ENCODE data around the gene SYNE2.
A peak's percentile ranks its signal among the peaks of the same experiment; 100 is the strongest.
"Not testable (repeated sequence)": the region's sequence is repeated elsewhere in the genome, so short reads cannot be mapped to it uniquely, and the experiment has no call there.

Gene SYNE2

DNA sequence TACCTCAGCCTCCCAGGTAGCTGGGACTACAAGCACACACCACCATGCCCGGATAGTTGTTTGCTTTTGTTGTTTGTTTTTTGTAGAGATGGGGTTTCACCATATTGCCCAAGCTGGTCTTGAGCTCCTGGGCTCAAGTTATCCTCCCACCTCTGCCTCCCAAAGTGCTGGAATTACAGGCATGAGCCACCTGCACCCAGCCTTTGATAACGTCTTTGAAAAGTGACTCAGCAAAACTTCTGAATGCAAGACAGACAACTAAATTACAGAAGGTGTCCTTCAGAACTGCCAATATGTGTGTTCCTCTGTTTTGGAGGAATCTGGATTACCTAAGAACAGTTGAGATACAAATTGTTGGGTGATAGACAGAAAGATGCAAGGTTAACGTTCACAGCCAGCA, 341.6 kb downstream of the SYNE2 start:
- DNase-seq (ENCODE audit: low spot score), result no peak

DNA sequence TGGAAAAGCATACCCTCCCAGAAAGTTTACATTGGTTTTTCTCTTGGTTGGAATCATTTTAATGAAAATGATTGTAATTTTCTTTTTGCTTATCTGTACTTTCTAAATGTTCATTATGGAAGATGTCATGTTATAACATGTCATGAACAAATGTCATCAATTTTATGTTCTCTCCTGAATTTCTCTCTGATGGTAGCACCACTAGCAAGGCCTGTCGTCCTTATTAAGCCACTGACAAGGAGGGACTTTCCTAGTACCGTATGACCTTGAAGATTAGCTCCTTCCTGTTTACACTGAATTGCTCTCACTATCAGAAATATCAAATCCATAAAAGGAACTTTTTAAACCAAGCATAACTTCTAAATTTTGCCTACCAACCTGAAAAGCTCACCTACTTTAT, 342.4 kb downstream of the SYNE2 start:
- DNase-seq (ENCODE audit: low spot score), result no peak

- DNase-seq (ENCODE audit: low spot score), result no peak
Measured at GRCh38 chr14:64196056-64196455, 343.3 kb downstream of the SYNE2 start.

DNA sequence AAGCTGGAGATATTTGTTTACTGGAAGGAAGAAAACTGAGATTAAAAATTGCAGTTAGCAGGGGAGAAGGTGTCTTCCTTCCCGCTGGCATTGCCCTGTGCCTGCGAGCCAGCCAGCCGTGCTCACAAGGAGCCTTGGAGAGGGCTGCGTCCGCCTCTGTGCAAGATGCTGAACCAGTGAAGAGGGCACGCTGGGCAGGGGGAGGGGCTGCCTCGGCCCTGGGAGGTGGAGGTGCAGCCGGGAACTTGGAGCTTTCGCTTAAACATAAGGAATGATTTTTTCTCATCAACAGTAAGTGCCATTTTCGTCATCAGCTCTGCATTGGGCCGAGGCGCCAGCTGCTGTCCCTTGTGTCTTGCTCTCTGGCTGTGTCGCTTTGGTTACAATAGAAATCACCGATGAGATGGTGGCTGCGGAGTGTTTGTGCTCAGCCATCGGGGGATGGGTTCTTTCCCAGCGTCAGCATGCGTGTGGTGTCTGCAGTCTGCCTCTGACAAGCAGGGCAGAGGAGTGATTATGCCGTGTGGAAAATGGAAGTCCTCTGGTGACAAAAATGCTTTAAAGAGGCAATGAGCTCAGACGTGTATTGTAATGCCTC, 344.1 kb downstream of the SYNE2 start:
- DNase-seq (ENCODE audit: low spot score), result peak; percentile 13

GRCh38 chr14:64197996-64198395, 345.2 kb downstream of the SYNE2 start:
- no peak for DNase-seq (ENCODE audit: low spot score)

DNA sequence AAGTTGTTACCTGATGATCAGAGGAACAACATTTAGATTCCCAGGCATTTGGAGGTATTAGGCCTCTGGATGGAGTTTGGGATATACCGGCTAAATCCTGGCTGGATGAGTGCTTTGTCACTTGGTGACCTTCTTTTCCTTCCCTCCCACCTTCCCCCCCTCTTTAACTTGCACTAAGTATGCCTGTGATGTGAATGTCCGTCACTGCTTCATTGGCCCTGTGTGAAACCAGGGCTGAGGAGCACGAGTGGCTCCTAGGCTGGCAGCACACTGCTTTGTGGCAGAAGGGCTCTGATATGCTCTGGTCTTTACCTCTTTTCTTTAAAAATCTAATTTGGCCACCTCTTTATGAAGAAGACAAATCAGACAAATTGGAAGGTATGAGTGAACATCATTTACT, 345.7 kb downstream of the SYNE2 start:
- DNase-seq (ENCODE audit: low spot score), result no peak

- no peak for DNase-seq (ENCODE audit: low spot score)
Measured at GRCh38 chr14:64200170-64200569, 347.4 kb downstream of the SYNE2 start.

GRCh38 chr14:64201296-64201695, 348.5 kb downstream of the SYNE2 start:
- DNase-seq (ENCODE audit: low spot score), result no peak

DNA sequence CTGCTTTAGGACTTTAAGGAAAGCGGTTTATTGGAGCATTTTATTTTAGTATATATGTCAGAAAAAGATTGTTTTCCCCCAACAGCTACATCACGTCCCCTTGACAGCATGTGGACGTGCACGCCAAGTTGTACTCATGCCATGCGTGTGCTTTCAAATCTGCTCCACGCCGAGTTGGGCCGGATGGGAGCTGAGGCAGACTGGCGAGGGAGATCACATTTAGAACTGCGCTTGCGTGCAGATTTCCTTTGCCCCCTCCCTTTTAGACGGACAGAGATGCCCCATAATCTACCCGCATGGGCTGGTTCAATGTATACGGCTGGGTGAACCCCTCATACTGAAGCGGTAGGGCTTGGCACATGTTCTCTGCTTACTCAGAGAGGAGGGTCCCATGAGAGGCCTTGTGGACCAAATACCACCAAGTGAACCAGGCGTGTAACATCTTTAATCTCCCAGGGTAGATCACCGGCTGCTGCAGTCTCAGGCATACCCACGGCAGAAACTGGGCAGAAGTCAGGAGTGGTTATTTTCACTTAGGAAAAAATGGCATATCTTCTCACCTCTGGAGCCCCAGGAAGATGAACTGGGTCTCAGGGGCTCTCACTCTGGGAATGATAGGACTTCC, 349.2 kb downstream of the SYNE2 start:
- DNase-seq (ENCODE audit: low spot score), result no peak

DNA sequence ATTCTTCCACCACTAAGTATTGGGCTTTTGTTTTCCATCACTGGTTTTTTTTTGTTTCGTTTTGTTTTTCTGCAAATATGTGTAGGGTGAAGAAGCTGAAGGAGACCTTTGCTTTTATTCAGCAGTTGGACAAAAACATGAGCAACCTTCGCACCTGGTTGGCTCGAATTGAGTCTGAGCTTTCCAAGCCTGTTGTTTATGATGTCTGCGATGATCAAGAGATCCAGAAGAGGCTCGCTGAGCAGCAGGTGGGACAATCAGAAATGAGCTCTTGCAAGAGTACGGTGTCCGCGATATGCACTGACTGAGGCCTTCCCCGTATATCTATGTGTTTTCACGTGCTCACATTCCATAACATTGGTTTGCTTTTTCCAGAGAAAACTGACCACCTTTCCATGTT, 349.9 kb downstream of the SYNE2 start:
- no peak for DNase-seq (ENCODE audit: low spot score)

- no peak for DNase-seq (ENCODE audit: low spot score)
Measured at GRCh38 chr14:64203366-64204006, 350.7 kb downstream of the SYNE2 start.

- no peak for DNase-seq (ENCODE audit: low spot score)
Measured at GRCh38 chr14:64208261-64208660, 355.5 kb downstream of the SYNE2 start.

GRCh38 chr14:64208981-64209380, 356.2 kb downstream of the SYNE2 start:
- DNase-seq (ENCODE audit: low spot score), result no peak

DNA sequence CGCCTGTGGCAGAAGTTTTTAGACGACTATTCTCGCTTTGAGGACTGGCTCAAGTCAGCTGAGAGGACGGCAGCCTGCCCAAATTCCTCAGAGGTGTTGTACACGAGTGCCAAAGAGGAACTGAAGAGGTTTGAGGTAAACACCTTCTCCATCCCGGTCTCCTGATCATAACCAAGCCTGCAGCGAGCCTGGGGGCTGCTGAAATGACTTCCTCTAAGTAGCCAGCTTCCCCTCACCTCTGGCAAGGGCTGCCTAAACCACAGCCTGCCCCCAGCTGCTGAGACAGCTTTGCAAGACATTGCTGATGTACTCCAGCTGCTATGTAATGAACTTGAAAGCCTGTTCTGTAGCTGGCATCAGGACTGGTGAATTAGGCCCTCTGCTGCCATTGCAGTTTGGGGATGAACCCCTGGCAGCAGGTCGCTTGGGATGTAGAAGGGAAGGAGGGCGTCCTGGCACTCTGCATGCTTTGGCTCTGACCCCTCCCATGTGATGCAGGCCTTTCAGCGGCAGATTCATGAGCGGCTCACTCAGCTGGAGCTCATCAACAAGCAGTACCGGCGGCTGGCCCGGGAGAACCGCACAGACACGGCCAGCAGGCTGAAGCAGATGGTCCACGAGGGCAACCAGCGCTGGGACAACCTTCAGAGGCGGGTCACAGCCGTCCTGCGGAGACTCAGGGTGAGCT, 356.8 kb downstream of the SYNE2 start:
- DNase-seq (ENCODE audit: low spot score), result no peak

- no peak for DNase-seq (ENCODE audit: low spot score)
Measured at GRCh38 chr14:64210216-64210615, 357.4 kb downstream of the SYNE2 start.

- DNase-seq (ENCODE audit: low spot score), result not testable (repeated sequence)
Measured at GRCh38 chr14:64210912-64211311, 358.1 kb downstream of the SYNE2 start.

DNA sequence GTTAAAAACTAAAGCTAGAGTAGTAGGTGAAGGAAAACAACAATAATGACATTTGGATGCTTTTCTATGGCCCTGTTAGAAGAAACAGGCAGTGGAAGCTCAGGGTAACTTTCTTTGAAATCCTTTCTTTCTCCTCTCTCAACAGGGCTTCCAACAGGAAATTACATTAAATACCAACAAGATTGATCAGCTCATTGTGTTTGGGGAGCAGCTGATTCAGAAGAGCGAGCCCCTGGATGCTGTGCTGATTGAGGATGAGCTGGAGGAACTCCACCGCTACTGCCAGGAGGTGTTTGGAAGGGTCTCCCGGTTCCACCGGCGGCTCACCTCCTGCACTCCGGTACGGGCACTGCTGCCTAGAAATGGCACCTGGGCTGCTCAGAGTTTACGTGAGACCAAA, 359.9 kb downstream of the SYNE2 start:
- DNase-seq (ENCODE audit: low spot score), result no peak

DNA sequence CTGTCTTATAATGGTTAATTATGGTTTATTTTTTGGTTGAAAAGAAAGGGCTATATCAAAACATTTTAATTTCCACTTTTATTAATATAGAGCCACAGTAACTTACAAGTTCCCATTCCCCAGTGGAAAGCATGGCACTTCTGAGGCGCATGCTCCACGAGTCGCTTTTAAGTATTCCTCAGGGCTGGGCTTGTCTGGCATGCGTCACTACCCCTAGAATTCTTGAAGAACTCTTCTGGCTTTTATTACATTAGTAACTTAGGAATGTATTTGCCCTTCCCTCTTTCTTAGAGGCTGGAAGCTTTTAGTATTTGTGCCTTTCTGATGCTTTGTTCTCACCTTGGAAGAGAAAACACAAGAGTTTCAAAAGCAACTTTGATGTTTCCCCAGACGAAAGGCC, 360.3 kb downstream of the SYNE2 start:
- no peak for DNase-seq (ENCODE audit: low spot score)

DNA sequence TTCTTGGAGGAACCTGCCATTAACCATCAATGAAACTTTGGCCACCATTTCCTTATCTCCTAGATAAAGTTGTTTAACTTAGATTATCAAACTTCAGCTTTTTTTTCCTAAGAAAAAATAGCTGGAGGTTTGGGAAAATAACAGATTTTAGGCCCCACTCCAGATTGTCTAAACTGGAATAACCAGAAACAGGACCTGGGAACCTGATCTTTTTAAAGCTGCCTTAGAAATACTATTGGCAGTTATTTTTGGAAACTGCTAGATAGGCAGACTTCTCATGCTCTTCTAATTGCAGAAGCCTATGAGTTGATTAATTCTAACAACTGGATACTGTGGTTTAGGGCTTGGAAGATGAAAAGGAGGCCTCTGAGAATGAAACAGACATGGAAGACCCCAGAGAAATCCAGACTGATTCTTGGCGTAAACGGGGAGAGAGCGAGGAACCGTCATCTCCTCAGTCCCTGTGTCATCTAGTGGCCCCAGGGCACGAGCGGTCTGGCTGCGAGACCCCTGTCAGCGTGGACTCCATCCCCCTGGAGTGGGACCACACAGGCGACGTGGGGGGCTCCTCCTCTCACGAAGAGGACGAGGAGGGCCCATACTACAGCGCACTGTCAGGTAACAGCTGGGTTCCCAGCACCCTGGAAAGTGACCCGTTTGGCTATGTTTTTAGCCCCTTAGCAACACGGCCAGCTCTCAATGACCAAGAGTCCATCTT, 361.2 kb downstream of the SYNE2 start:
- no peak for DNase-seq (ENCODE audit: low spot score)

DNA sequence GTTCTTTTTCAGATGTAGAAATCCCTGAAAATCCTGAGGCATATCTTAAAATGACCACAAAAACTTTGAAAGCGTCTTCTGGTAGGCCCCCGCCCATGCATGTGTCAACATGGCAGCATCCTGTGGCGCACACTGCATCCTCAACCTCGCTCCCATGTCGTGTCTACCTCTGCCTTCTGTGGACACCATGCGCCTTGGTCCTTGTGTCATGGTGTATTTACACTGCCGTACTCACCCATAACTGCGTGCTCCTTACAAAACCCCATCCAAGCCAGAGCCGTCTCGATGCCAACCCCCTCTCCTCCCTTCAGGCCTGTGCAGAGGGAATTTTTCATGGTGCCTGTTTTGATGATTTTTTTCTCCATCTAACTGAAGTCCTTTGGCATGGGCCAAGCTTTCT, 362.5 kb downstream of the SYNE2 start:
- no peak for DNase-seq (ENCODE audit: low spot score)

DNA sequence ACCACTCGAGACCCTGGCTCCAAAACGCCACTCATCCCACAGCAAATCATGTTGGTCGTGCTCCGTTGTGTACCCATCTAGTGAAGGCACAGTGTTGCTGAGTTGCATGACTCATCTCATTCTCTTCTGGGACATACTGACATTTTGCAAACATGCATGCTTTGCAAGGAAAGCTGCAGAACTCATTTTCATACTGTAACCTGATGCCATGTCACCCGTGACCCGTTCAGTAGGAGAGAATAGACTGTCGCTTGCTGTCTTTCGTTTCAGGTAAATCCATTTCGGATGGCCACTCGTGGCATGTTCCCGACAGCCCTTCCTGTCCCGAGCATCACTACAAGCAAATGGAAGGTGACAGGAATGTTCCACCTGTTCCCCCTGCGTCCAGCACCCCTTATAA, 363.2 kb downstream of the SYNE2 start:
- no peak for DNase-seq (ENCODE audit: low spot score)

GRCh38 chr14:64217308-64217707, 364.5 kb downstream of the SYNE2 start:
- DNase-seq (ENCODE audit: low spot score), result no peak

- DNase-seq (ENCODE audit: low spot score), result no peak
Measured at GRCh38 chr14:64217834-64218233, 365.0 kb downstream of the SYNE2 start.

Measured in kidney capillary endothelial cell (primary cell).